NOMO-1 treated with dmso at 0.1 percent for 144 hours (cell line): ENCODE measurements around the gene SNCA.

Source experiments
- DNase-seq: peaks from one replicate; lab custom pipeline; 2025; ENCODE audit not compliant: unreplicated experiment; lab: John Stamatoyannopoulos, UW

SNCA gene

DNA sequence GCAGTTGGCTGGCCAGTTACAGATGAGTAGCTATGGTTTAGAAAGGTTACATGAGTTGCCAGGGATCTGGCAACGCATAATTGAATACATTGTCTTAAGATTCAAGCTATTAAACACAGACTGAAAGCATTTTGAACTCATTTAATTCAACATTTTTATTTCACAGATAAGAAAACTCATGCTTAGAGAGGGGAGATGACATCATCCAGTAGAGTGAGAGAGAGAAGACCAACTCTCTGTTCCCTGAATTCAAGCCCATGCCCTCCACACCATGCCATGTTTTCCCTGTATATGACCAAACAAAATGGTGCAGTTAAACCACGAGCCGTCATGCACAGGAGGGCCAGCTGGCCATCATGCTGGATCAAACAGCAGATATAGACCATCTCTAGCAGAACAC, 22.6 kb downstream of the SNCA start:
- no peak for DNase-seq

- DNase-seq = no peak
Measured at GRCh38 chr4:89813197-89813596, 23.8 kb downstream of the SNCA start.

DNA sequence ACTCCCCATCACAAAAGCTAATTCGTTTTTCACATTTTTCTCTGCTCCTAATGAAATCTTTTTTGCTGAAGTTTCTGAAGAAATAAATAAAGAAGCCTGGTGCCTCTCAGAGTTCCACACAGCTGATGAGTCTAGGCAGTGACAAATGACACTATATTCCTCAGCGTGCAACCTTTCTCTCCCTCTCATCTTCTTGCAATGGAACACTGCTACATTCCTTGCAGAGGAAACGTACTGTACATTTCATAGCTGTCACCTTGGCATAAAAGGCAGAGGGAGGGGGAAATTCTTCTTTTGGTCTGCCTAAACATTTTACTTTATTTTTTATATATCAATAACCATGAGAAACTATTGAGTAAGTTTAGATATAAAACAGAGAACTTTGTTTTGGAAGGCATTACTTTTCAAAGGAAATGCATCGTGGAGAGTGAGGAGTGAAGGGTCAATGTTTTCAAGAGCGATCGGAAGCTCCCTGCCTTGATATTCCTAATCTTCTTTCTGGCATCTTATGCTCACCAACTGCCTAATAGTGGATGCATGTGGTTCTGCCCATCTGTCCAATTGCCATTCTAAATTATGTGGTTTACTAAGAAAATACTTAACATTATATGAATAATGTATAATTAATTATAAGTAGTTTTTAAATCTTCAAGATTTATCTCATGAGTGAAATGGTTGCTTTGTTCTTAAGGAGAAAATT, 29.4 kb downstream of the SNCA start:
- no peak for DNase-seq

GRCh38 chr4:89805297-89805696, 31.7 kb downstream of the SNCA start:
- DNase-seq = no peak

GRCh38 chr4:89803915-89804314, 33.0 kb downstream of the SNCA start:
- no peak for DNase-seq

DNA sequence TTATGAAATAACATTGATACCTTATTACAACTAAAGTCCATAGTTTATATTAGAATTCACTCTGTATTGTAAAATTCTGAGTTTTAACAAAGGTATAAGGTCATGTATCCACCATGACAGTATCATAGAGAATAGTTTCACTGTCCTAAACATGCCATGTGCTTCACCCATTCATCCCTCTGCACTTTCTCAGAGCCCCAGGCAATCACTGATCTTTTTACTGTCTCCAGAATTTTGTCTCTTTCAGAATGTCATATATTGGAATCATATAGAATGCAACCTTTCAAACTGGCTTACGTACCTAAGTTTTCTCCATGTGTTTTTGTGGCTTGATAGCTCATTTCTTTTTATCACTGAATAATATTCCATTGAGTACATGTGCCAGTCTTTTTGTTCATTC, 33.9 kb downstream of the SNCA start:
- DNase-seq = no peak

- DNase-seq = no peak
Measured at GRCh38 chr4:89800527-89801103, 36.3 kb downstream of the SNCA start.

- DNase-seq = no peak
Measured at GRCh38 chr4:89800012-89800516, 36.9 kb downstream of the SNCA start.

DNA sequence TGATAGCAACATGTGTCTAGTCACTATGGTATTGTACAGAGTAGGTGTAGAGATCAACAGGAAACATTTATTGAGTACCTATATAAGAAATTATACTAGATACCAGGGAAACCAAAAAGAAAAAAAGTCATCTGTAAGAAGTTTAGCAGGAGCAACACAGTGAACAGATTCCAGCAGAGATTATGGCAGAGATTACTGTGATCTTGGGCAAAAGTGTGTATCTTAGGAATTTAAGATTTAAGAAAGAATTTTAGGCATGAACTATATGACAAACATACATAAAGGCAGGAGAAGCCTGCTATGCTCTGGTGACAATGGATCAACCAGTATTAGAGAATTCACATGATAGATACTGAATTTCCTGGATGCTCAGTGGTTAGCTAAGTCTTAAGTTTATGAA, 37.9 kb downstream of the SNCA start:
- no peak for DNase-seq

DNA sequence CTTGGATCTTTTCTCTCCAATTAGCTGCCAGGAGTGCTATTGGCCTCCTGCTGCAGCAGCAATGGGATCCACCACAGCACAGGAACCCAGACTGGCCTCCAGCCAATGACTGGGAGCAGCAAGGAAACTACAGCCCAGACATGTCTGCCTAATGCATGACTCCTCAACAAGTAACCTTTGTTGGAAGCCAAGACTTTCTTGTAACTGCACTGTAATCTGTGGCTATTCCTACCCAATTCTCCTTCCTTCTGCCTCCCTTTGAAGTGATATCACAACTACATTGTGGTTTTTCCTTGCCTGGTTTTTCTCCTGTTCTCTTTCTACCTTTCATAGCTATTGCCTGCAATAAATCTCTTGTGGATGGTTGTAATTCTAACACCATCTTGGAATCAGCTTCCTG, 39.8 kb downstream of the SNCA start:
- no peak for DNase-seq

DNA sequence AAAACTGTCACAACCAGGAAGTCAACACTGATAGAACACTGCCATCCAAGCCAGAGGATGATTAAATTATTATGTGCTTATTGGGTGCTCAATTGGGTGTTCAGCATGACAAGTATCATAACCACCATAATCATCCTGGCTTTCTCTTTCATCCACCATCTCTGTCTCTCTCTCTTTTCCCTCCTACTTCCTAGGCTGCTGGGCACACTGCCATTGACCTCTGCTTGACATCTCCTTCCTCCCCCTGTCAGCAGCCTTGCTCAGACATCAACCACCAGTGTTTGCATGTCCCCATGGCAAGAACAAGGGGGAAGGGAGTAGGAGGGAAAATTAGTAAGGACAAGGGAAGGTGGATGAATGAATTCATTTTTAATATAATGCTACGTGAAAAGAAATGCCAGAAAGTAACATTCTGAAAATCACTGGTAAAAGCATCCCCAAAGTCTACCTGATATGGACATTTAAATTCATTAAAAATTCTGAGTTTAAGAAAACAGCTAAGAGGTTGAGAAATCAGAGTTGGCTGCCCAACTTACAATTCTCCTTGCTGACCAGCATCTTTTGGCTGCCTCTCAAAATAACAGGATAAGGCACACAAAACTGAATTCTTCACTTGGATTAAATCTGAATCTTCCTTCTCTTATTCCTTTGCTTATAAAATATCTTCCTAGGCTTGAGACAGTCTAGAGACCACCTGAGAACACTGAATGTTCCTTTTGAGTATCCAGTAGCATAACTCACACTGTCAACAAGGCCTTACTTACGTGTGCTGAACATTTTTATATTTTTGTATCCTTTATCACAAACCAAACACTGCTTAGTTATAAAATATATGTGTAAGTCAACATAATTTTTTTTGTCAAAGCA, 48.5 kb downstream of the SNCA start:
- DNase-seq = no peak

GRCh38 chr4:89784686-89785231, 52.2 kb downstream of the SNCA start:
- no peak for DNase-seq

DNA sequence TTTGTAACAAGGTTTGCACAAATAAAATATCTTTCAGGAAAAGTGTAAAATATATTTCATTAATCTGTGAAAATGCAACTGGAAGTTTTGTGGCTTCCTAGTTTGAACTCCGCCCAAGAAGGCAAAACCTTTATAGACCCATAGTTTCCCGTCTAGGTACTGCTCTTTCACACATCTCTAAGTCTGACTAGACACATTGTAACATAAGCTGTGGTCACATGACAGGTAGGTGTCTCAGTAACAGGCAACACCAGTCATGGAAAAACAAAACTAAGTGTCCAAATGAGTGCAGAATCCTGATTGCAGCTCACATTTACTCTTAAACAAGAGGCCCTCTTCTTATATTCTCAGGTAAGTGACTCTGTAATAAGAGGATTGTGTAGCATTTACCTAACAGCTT, 55.6 kb downstream of the SNCA start:
- DNase-seq = no peak

DNA sequence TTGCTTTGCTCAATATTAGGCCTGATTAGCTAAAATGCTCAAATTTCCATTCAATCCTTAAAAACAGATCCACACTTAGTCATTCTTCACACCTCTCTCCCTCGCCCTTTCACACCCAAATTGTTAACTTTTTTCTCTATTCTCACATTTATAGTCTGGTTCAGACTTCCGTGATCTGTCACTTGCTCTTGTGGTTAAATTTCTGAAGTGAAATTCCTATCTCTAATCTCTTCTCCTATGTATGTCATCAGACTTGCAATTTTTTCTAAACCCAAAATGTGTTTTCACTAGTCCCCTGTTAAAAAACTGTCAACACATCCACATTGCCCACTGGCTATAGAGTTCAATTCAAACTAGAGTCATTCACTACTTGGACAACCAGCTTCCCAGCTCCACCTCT, 63.2 kb downstream of the SNCA start:
- DNase-seq = no peak

DNA sequence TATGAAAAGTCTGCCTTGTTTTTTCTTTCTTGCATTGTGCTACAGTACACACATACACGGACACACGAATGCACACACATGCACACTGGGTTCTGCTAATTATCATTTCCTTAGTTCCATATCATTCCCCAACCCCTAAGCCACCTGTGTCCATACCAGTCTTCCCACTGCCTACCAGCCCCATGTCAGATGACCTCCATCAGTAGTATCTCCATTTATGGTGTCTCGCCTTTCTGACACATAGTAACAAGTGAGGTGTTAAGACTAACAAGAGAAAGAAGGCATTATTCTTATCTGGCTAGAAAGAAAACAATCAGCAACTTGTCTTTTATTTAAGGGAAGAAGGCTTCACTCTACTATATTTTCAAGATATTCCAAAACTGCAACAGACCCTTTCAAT, 67.1 kb downstream of the SNCA start:
- DNase-seq = no peak

DNA sequence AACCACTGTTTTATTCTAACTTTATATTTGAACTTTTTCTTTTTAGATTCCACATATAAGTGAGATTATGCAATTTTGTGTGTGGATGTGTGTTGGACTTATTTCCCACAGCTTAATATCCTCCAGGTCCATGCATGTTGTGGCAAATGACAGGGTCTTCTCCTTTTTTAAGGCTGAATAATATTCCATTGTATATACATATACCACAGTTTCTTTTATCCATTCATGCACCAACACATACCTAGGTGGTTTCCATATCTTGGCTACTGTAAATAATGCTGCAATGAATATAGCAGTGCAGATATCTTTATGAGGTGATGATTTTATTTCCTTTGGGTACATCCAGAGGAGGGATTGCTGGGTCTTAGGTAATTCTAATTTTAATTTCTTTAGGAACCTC, 69.0 kb downstream of the SNCA start:
- DNase-seq = no peak

DNA sequence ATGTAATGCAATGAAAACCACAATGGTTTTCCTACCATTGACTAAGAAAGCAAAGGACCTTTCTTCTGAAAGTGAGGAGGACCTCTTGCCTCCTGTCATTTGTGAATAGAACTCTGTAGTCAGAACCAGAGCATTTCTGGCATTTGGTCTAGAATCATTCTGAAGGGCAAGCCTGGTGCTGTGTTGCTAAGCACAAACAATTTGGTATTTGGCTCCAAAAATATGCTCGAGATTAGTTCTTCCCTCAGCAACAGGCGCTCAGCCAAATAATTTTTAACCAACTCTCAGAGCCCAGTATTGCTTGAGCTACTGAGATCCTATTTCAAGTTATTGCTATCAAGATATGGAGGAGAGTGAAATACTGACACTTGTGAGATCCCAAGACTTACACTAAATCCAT, 71.0 kb downstream of the SNCA start:
- no peak for DNase-seq

- no peak for DNase-seq
Measured at GRCh38 chr4:89765528-89765927, 71.4 kb downstream of the SNCA start.

- no peak for DNase-seq
Measured at GRCh38 chr4:89762311-89762710, 74.7 kb downstream of the SNCA start.

GRCh38 chr4:89759426-89759825, 77.5 kb downstream of the SNCA start:
- no peak for DNase-seq

DNA sequence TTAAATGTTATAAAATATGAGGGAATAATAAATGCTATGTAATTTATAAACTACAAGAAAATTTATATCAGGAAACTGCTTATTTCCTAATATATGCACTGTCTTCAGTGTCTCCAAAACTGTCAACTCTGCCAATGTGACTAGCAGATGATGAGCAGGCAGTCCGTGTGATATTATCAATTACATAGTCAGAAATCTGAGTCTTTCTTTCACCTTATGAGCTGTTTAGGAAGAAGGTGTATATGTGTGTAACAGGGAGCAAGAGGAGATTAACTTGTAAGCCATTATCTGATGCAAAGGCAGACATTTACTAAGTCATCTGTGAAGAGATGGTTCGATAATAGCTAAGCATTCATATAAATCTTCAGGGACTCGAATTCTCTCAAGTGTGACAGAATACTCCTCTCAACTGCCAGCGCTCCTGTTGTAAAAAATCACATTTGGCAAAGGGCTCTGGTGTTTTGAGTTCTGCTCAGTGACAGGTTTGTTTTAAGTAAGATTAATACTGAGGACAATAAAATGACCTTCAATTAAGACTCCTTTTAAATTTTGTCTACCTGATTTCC, 79.7 kb downstream of the SNCA start:
- DNase-seq = no peak
